Panc1 (cell line): ENCODE data around the gene OTOP2. TPM values are rescaled to one million over a fixed set of nuclear protein-coding genes. Genes with fewer than 3 reads are reported as not detected.
A peak's percentile ranks its signal among the peaks of the same experiment; 100 is the strongest.
"Not testable (repeated sequence)": the region's sequence is repeated elsewhere in the genome, so short reads cannot be mapped to it uniquely, and the experiment has no call there.

Source experiments
- ATAC-seq: fragments of 200-7000 bp; cut with Tn5 transposase; 2 replicates; pipeline ENCODE4 v1.9.1; 2020; ENCODE audit warnings: mild to moderate bottlenecking, moderate library complexity
- BruUV-seq: library from RNA; stranded (reverse); fragments of 400-500 nt; replicated peaks from 2 replicates; lab custom pipeline; 2021; lab: Mats Ljungman, UMichigan
- CTCF ChIA-PET: fragments of 300-600 bp; sonication (Branson Sonifier 250); formaldehyde crosslinking; loops from one replicate; lab custom pipeline; 2022; ENCODE audit warnings: antibody characterized with exemption; lab: Charles Lee
- POLR2A ChIA-PET: fragments of 300-600 bp; sonication (Branson Sonifier 250); formaldehyde crosslinking; loops from one replicate; lab custom pipeline; 2022; ENCODE audit warnings: antibody characterized with exemption; lab: Charles Lee
- DNase-seq: peaks from one replicate; pipeline ENCODE4 v3.0.0-alpha.2; 2010; ENCODE audit warnings: low read depth, low spot score
- H3K27ac ChIP-seq: 2 replicates; pipeline ENCODE4 v1.5.1; 2011; ENCODE audit warnings: mild to moderate bottlenecking, low read length, inconsistent platforms
- H3K27me3 ChIP-seq: fragments of 200-500 bp; sonication (Bioruptor generic); 2 replicates; pipeline ENCODE4 v1.6.0; 2014; ENCODE audit warnings: low read length, inconsistent platforms; ENCODE audit not compliant: control insufficient read depth, insufficient read depth
- H3K36me3 ChIP-seq: fragments of 200-500 bp; sonication (Bioruptor generic); 2 replicates; pipeline ENCODE4 v1.5.1; 2014; ENCODE audit warnings: inconsistent platforms, mild to moderate bottlenecking, low read length, moderate library complexity; ENCODE audit not compliant: control insufficient read depth, insufficient read depth
- H3K4me1 ChIP-seq: 2 replicates; pipeline ENCODE4 v1.5.1; 2011; ENCODE audit warnings: inconsistent platforms, mild to moderate bottlenecking, low read length, moderate library complexity; ENCODE audit not compliant: control insufficient read depth, insufficient read depth
- H3K4me3 ChIP-seq, 2 experiments: 2 replicates each; pipeline ENCODE4 v1.5.1; 2011 to 2012; ENCODE audit warnings: low read depth in 2 of 2, low read length in 2 of 2, mild to moderate bottlenecking in 2 of 2, inconsistent platforms in 1 of 2, moderate library complexity in 1 of 2
- H3K9me3 ChIP-seq: fragments of 200-500 bp; sonication (Bioruptor generic); 2 replicates; pipeline ENCODE4 v1.5.1; 2014; ENCODE audit warnings: low read depth, mild to moderate bottlenecking, inconsistent platforms, low read length, moderate library complexity; ENCODE audit not compliant: control insufficient read depth, insufficient read depth
- CTCF ChIP-seq: fragments of 450-650 bp; IDR thresholded peaks from 2 replicates; pipeline ENCODE4 v1.5.1; 2017; ENCODE audit warnings: mild to moderate bottlenecking
- POLR2AphosphoS5 ChIP-seq: IDR thresholded peaks from 2 replicates; pipeline ENCODE4 v1.6.1; 2012; ENCODE audit warnings: mild to moderate bottlenecking, low read depth, low read length, moderate library complexity
- SIN3A ChIP-seq: IDR thresholded peaks from 2 replicates; pipeline ENCODE4 v1.6.1; 2012; ENCODE audit warnings: low read depth, mild to moderate bottlenecking, low read length, moderate library complexity, borderline replicate concordance; ENCODE audit not compliant: insufficient read depth
- TCF7L2 ChIP-seq: IDR thresholded peaks from 2 replicates; pipeline ENCODE4 v1.6.1; 2011; ENCODE audit warnings: mild to moderate bottlenecking, low read depth, low read length, inconsistent platforms
- in situ Hi-C: cut with HindIII; loops from 2 replicates; pipeline ENCODE4 v1.10.0; 2016; ENCODE audit warnings: low sequenced_read_pairs, low pct_unique_long_range_greater_than_20kb
- intact Hi-C: fragments of 100-400 bp; cut with micrococcal nuclease; formaldehyde crosslinking; loops from one replicate; pipeline ENCODE4 v1.10.0; 2022; ENCODE audit not compliant: unreplicated experiment
- total RNA-seq: library from RNA; stranded (reverse); gene quantifications from one replicate; pipeline ENCODE4 v1.2.1, GENCODE V29; 2021; ENCODE audit not compliant: unreplicated experiment
- TF ChIP-seq, protein P1 (sequence below), 2 experiments: IDR thresholded peaks; 2 replicates each; pipeline ENCODE4 v1.6.1; 2011 to 2012; ENCODE audit warnings: low read depth in 2 of 2, control low read depth in 1 of 2, low read length in 1 of 2, mild to moderate bottlenecking in 1 of 2, moderate library complexity in 1 of 2; ENCODE audit not compliant: insufficient read depth in 1 of 2

Gene OTOP2
- total RNA-seq, 1 experiment from 2014 or later, result not detected

DNA sequence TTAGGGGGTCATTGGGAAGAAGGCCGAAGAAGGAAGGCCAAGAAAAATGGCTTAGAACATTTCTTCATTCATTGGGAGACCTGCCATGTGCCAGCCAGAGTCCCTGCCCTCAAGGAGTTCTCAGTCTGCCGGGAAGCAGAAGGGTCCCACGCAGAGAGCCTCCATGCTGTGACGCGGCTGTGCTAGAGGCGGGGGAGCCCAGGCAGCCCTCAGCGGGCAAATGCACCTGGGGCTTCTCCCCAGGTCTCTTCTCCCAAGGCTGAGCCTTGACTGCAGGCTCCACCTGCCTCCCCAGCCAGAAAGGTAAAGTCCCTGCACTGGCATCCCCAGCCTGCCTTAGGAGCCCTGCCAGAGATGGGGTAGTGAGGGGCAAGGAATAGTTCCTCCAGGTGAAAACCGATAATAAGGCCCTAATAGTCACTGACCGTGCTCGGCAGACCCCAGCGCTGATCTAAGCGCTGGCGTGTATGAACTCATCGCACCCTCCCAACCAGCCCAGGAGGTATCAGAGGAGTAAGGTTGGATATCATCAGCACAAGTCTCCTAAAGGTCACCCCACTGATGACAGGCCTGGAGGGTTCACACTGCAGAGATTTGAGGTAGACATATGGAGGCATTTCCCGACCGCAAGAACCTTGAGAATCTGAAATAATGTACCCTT lies 57.4 kb downstream of the OTOP2 start:
- ATAC-seq (no peak; the same call in 1 of the 2 replicates), DNase-seq (no peak)
- Histone ChIP-seq H3K4me1 (peaks cover 13% of the 10 kb centered on the region), H3K36me3 (no peaks in the 10 kb centered on the region), H3K9me3 (no peaks in the 10 kb centered on the region), H3K27me3 (no peaks in the 10 kb centered on the region), H3K4me3 (peak overlapping the region; percentile 63 to 83), H3K27ac (peak overlapping the region; percentile 86)
- in situ Hi-C loops, result no loop called here
- ChIA-PET CTCF (no interaction called here), POLR2A (no interaction called here)
- intact Hi-C loops, result no loop called here
- TF ChIP-seq SIN3A, result no peak
- TF ChIP-seq CTCF, result no peak
- TF ChIP-seq POLR2AphosphoS5, result no peak
- TF ChIP-seq TCF7L2, result no peak
- TF ChIP-seq, protein P1, sequence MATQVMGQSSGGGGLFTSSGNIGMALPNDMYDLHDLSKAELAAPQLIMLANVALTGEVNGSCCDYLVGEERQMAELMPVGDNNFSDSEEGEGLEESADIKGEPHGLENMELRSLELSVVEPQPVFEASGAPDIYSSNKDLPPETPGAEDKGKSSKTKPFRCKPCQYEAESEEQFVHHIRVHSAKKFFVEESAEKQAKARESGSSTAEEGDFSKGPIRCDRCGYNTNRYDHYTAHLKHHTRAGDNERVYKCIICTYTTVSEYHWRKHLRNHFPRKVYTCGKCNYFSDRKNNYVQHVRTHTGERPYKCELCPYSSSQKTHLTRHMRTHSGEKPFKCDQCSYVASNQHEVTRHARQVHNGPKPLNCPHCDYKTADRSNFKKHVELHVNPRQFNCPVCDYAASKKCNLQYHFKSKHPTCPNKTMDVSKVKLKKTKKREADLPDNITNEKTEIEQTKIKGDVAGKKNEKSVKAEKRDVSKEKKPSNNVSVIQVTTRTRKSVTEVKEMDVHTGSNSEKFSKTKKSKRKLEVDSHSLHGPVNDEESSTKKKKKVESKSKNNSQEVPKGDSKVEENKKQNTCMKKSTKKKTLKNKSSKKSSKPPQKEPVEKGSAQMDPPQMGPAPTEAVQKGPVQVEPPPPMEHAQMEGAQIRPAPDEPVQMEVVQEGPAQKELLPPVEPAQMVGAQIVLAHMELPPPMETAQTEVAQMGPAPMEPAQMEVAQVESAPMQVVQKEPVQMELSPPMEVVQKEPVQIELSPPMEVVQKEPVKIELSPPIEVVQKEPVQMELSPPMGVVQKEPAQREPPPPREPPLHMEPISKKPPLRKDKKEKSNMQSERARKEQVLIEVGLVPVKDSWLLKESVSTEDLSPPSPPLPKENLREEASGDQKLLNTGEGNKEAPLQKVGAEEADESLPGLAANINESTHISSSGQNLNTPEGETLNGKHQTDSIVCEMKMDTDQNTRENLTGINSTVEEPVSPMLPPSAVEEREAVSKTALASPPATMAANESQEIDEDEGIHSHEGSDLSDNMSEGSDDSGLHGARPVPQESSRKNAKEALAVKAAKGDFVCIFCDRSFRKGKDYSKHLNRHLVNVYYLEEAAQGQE (IDR thresholded peaks at IDR 0.05; ENCODE audit: insufficient read depth in 1 of 2, low read depth in 2 of 2, low read length in 1 of 2), result no peak
- no TSS peak for BruUV-seq

- POLR2A ChIA-PET, result no interaction called here
- DNase-seq (no peak), ATAC-seq (peak; percentile 96)
- Histone ChIP-seq H3K4me1 (peaks cover 13% of the 10 kb centered on the region), H3K27ac (peak overlapping the region; percentile 86), H3K9me3 (no peaks in the 10 kb centered on the region), H3K27me3 (no peaks in the 10 kb centered on the region), H3K36me3 (no peaks in the 10 kb centered on the region), H3K4me3 (peak overlapping the region; percentile 63 to 83)
- intact Hi-C loops (no loop called here), in situ Hi-C loops (no loop called here)
- TF ChIP-seq, protein P1 (IDR thresholded peaks at IDR 0.05; ENCODE audit: insufficient read depth in 1 of 2, low read depth in 2 of 2, low read length in 1 of 2), result no peak
- TF ChIP-seq POLR2AphosphoS5, result peak; percentile 91
- peak; percentile 64; the same call in 1 of the 2 replicates for TF ChIP-seq SIN3A
- BruUV-seq, result no TSS peak
- CTCF ChIA-PET, result interaction anchor here (0.5 kb wide), 1 partner anchor 69 kb away, joined by 7 read pairs; no protein-coding TSS in a partner anchor
Measured at GRCh38 chr17:74981979-74982662, 58.0 kb downstream of the OTOP2 start.

DNA sequence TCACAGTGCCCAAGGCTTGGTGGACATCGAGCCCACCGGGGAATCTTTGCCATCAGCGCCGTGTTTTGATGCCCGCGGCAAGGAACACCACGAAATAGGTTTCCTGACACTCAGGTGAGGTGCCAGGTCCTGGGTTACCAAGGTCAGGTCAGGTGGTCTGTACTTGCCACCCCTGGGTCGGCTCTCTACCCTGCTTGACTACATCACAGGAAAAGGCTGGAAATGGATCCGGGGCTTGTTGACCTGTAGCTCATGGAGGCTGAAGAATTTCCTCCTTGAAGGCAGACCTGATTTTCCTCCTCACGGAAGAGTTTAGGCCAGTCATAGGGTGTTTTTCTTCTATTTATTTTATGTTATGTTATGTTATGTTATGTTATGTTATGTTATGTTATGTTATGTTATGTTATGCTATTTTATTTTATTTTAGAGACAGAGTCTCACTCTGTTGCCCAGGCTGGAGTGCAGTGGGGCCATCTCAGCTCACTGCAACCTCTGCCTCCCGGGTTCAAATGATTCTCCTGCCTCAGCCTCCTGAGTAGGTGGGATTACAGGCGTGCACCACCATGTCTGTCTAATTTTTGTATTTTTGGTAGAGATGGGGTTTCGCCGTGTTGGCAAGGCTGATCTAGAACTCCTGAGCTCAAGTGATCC lies 58.7 kb downstream of the OTOP2 start:
- H3K4me1 ChIP-seq, result peaks cover 13% of the 10 kb centered on the region
- POLR2A ChIA-PET, result interaction anchor here (0.6 kb wide), 1 partner anchor 189 kb away, joined by 3 read pairs; no protein-coding TSS in a partner anchor
- peak overlapping the region; percentile 63 to 83 for H3K4me3 ChIP-seq
- intact Hi-C loops, H3K36me3 ChIP-seq, BruUV-seq, H3K27me3 ChIP-seq, H3K9me3 ChIP-seq, in situ Hi-C loops, DNase-seq: not testable (repeated sequence)
- peak overlapping the region; percentile 86 for H3K27ac ChIP-seq
- peak; percentile 30 for ATAC-seq
- CTCF ChIA-PET, result interaction anchor here (0.5 kb wide), 1 partner anchor 69 kb away, joined by 7 read pairs; no protein-coding TSS in a partner anchor
